ENCODE measurements around the gene CLHC1. TPM values are rescaled to one million over a fixed set of nuclear protein-coding genes. Genes with fewer than 3 reads are reported as not detected.
"Not testable (repeated sequence)": the region's sequence is repeated elsewhere in the genome, so short reads cannot be mapped to it uniquely, and the experiment has no call there.

The CLHC1 gene
- total RNA-seq, 6 experiments from 2014 or later: 5.1 to 8.4 (median 6.2) TPM

DNA sequence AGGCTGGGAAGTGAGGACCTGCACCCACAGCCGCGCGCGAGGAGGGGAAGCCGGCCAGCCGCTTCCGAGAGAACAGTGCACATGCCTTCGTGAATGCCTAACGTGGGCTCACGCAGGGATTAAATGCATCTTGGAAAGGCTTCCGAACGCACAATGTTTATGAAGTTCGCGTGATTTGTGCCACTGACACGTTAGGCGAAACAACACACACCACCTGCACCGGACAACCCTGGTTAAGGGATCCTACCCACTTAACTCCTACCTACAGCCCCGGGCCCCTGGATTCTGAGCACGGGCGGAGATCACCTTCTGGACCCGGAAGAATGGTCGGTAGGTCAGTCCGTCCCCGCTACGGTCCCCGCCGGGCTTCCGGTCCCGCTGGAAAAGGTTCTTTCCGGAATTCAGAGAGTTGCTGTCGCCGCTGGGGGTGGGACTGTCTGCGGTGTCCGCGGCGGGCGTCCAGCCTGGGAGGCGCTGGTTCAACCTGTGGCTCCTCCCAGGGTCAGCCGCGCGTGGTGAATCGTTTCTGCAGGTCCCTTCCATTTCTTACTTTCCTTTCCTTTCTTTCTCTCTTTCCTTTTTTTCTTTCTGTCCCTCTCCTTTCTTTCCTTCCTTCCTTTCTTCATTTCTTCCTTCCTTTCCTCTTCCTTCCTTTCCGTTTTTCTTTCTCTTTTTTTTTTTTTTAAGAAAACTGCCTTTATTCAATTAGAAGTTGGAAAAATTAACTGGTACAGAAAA lies 37.0 kb upstream of the CLHC1 start, which contains the start of gene MTIF2:
TSS of gene MTIF2 (minus strand) at position 325 of the 738 bp plus-strand sequence. CDS start 5,373 bp downstream, outside the sequence.
- no peaks in the 10 kb centered on the region; the same call in 1 of the 2 replicates for H3K36me3 Mint-ChIP-seq (ENCODE audit: low read depth)
- H3K4me3 Mint-ChIP-seq: peak within 1 kb of the TSS; percentile 96
- peaks cover 1% of the 10 kb centered on the region; the same call in 1 of the 2 replicates for H3K27me3 Mint-ChIP-seq (ENCODE audit: insufficient read depth)
- TF ChIP-seq CTCF (IDR thresholded peaks at IDR 0.05): peak; percentile 17; the same call in 1 of the 2 replicates
- peak within 1 kb of the TSS; percentile 86 for H3K27ac Mint-ChIP-seq
- H3K9me3 Mint-ChIP-seq: no peaks in the 10 kb centered on the region
- peaks cover 14% of the 10 kb centered on the region for H3K4me1 Mint-ChIP-seq (ENCODE audit: low read depth)
- DNase-seq: peak; percentile 93

GRCh38 chr2:55268288-55268906 lies 36.3 kb upstream of the CLHC1 start:
- Mint-ChIP-seq H3K36me3 (ENCODE audit: low read depth) (no peaks in the 10 kb centered on the region; the same call in 1 of the 2 replicates), H3K27me3 (ENCODE audit: insufficient read depth) (peaks cover 1% of the 10 kb centered on the region; the same call in 1 of the 2 replicates), H3K4me3 (peak overlapping the region; percentile 96), H3K27ac (peak overlapping the region; percentile 86), H3K9me3 (no peaks in the 10 kb centered on the region), H3K4me1 (ENCODE audit: low read depth) (peaks cover 14% of the 10 kb centered on the region)
- TF ChIP-seq CTCF (IDR thresholded peaks at IDR 0.05): no peak
- no peak for DNase-seq

- not testable (repeated sequence) for H3K4me1 Mint-ChIP-seq (ENCODE audit: low read depth); H3K4me3 Mint-ChIP-seq; H3K36me3 Mint-ChIP-seq (ENCODE audit: low read depth); H3K27ac Mint-ChIP-seq; H3K27me3 Mint-ChIP-seq (ENCODE audit: insufficient read depth); DNase-seq; H3K9me3 Mint-ChIP-seq
Observed at GRCh38 chr2:55259586-55259985, 27.5 kb upstream of the CLHC1 start.

GRCh38 chr2:55252832-55253231 lies 20.7 kb upstream of the CLHC1 start:
- Mint-ChIP-seq H3K27ac (no peak overlapping the region), H3K9me3 (no peaks in the 10 kb centered on the region), H3K36me3 (ENCODE audit: low read depth) (peaks cover 11% of the 10 kb centered on the region; the same call in 1 of the 2 replicates), H3K4me3 (no peak overlapping the region), H3K27me3 (ENCODE audit: insufficient read depth) (no peaks in the 10 kb centered on the region), H3K4me1 (ENCODE audit: low read depth) (no peaks in the 10 kb centered on the region)
- no peak for DNase-seq
- TF ChIP-seq CTCF (IDR thresholded peaks at IDR 0.05): no peak

DNA sequence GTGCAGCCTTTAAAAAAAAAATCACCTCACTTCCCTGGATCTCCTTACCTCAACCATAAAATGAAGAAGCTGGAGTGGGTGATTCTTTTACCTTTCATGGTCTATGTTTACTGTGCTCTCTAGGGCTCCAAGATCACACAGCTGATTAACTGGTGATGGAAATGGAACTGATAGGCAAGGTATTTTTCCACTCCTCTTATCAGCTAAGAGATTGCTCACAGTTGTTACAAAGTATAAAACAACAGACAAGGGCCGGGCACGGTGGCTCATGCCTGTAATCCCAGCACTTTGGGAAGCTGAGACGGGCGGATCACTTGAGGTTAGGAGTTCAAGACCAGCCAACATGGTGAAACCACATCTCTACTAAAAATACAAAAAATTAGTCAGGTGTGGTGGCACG lies 14.9 kb upstream of the CLHC1 start:
- no peaks in the 10 kb centered on the region for H3K27me3 Mint-ChIP-seq (ENCODE audit: insufficient read depth)
- no peak overlapping the region for H3K27ac Mint-ChIP-seq
- H3K9me3 Mint-ChIP-seq: no peaks in the 10 kb centered on the region
- no peaks in the 10 kb centered on the region for H3K4me1 Mint-ChIP-seq (ENCODE audit: low read depth)
- H3K4me3 Mint-ChIP-seq: no peak overlapping the region
- H3K36me3 Mint-ChIP-seq (ENCODE audit: low read depth): peaks cover 11% of the 10 kb centered on the region; the same call in 1 of the 2 replicates
- TF ChIP-seq CTCF (IDR thresholded peaks at IDR 0.05): no peak
- no peak for DNase-seq

DNA sequence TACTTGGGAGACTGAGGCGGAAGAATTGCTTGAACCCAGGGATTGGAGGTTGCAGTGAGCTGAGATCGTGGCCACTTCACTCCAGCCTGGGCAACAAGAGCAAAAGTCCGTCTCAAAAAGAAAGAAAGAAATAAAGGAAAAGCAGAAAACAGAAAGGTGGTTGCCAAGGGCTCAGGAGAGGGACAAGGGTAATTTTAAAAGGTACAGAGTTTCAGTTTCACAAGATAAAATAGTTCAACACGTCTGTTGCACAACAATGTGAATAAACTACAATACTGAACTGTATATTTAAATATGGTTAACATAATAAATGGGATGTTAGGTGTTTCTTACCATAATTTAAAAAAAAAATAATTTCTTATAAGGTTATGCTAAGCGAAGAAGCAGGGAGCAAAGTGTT lies 13.3 kb upstream of the CLHC1 start:
- Mint-ChIP-seq H3K27ac (no peak overlapping the region), H3K9me3 (no peaks in the 10 kb centered on the region), H3K4me3 (no peak overlapping the region), H3K36me3 (ENCODE audit: low read depth) (peaks cover 10% of the 10 kb centered on the region; the same call in 1 of the 2 replicates), H3K27me3 (ENCODE audit: insufficient read depth) (no peaks in the 10 kb centered on the region), H3K4me1 (ENCODE audit: low read depth) (no peaks in the 10 kb centered on the region)
- TF ChIP-seq CTCF (IDR thresholded peaks at IDR 0.05): no peak
- no peak for DNase-seq

Data from HFFc6 (cell line).